ENCODE data around the gene C16orf78.
"Not testable (repeated sequence)": the region's sequence is repeated elsewhere in the genome, so short reads cannot be mapped to it uniquely, and the experiment has no call there.

The C16orf78 gene

DNA sequence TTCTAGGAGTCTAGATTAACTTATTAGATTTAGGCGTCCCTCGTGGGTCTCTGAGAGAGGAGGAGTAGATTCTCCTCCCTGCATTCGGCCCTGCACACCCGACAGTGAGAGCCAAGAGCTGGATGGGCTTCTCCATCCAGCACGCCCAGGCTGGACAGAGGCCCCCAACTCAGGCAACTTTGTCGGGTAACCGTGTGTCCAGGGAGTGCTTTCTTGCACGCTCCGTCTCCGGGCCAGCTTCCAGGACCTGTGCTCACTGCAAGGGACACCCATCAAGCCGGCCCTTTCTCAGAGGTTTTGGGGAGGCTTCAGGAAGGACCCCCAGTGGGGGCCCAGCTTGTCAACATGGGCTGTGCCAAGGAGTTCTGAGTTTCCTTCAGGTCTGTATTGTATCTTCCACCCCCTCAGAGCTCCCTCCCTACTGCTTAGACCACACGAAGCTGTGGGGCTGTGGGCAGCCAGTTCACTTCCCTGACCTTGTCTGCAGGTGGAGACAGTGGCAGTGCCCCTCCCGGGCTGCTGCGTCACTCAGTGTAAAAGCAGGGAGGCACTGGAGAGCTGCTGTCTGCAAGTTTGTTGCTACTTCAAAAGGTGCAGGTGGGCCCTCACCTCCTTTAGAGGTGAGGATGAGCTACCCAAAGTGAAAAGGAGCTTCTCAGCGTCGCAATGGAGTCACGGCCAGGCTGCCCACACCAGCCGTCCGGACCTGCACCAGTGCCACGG, 24.0 kb upstream of the C16orf78 start:
- DNase-seq = no peak

DNA sequence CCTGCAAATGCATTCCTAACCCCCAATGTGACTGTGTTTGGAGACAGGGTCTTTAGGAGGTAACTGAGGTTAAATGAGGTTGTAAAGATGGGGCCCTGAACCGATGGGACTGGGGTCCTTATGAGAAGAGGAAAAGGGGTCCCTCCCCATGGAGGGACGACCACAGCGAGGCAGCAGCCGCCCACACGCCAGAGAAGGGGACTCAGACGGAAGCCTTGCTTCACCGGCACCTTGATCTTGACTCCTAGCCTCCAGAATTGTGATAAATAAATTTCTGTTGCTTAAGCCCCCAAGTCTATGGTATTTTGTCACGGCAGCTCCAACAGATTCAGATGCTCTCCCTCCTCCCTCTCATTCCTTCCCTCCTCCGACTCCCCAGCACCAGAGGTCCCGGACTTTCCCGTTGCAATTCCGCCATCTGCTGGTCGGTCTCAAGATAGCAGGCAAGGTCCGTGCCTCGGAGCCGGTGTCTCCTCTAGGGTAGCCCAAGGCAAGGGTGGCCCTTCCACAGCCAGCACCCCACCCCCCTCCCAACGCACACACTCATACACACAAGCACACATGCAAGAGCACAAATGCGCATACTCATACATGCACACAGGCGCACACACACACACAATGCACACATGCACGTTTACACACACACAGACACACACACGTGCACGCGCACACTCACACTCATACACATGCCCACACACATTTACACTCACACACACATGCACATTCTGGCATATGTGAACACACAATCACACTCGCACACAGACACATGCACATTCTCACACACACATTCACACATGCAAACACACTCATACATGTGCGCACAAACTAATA, 23.1 kb upstream of the C16orf78 start:
- peak; percentile 51 for DNase-seq

DNA sequence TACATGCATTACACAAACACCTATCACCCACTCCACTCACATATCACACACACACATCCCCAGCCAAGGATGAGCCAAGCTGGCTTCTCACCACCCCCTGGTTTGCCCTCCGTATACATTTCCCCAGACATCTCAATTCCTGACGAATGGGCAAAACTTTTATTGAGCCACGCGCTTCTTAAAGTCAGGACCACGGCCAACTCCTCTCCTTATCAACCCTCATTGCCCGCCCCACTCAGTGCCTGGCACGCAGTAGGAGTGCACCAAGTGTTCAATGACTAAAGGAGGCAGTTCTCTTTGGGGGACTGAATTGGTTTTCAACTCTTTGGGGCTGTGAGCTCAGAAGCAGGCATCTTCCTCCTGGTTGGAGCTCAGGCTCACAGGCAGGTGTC, 22.5 kb upstream of the C16orf78 start:
- DNase-seq = no peak

DNA sequence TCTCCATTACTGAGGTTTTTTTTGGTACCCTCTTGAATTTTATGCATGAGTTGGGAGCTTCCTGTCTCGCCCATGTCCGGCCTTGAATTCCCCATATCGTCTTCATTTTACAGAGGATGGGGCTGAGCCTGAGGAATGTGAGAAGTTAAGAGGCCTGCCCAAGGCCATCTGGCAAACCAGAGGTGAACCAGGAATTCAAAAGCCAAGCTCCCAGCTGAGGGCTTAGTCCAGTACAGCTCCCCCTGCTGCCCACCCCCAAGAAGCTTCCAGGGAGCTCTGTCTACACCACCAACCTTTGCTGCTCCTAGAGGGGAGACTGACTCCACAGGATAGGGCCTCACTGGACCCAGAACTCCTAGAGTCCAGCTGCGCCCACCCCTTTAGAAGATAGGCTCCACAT, 20.7 kb upstream of the C16orf78 start:
- DNase-seq = peak; percentile 17

DNA sequence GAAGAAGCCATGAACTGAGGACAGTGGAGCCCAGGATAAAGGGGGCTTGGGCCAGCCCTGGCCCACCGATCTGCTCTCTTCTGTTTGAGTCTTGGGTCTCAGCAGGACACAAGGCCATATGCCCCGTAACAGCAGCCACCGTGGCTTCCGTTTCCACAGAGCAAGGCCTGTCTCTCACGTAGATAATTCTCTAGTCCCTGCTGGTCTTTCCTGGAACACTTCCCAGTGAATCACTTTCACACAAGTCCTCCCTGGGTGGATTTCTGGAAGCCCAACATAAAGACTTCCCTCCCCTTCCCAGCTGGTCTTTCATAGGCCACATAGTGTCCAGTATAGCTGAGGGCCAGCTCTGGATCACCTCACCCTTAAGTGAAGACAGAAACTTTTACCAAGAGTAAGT, 19.9 kb upstream of the C16orf78 start:
- peak; percentile 3 for DNase-seq

DNA sequence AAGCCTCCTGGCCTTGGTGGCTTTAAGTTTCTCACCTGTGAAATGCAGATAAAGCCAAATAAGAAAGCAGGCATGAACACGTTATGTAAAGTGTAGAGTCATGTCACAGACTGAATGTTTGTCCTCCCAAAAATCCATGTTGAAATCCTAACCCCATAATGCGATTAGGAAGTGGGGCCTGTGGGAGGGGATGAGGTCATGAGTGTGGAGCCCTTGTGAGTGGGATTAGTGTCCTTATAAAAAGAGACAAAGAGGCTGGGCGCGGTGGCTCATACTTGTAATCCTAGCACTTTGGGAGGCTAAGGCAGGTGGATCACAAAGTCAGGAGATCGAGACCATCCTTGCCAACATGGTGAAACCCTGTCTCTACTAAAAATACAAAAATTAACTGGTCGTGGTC, 19.5 kb upstream of the C16orf78 start:
- no peak for DNase-seq

DNA sequence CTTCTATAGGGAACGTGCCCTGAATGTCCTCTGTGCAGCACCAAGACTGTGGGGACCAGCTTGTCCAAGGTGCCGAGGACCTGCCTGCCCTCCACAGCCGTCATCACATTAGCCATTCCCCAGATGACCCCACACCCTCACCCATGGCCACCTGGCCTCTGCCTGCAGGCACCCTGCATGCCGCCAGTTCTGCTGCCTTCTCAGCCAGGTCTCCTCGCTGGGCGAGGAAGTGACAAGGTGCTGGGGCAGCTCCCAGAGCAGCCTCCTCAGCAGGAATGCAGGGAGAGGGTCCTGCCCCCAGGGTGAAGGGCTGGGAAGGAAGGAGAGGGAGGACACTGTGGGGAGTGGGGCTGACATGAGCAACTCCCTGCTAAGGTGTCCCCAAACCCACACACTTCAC, 18.6 kb upstream of the C16orf78 start:
- no peak for DNase-seq

DNA sequence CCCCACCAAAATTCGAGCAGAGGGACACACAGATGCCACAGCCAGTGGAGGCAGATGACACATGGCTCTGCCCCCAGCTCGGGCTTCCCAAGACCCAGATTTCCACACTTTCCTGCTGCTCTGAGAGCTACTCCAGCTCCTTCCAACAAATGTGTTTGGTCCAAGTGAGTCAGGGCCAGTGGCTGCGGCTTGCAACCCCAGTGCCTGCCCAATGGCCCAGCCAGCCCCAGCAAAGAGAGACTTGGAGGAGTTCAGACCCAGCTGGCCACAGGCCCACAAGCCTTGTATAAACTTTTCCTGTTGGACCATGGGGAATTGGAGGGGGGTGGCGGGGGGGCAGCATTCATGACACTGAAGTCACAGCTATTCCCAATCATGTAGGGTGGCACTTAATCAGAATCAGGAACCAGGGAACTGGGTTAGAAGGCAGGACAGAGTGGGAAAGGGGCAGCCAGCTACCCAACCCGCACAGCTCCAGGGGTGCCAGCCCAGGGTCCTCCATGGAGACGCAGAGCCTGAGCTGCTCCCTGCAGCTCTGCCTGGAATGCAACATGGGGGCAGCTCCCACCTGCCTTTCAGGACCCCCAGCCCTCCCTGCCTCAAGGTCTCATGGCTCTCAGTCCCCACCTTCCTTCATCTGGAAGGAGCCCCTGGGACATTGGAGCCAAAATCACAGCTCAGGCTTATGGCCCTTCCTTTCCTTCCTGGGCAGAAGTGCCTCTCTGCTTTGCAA, 17.5 kb upstream of the C16orf78 start:
- DNase-seq = no peak

DNA sequence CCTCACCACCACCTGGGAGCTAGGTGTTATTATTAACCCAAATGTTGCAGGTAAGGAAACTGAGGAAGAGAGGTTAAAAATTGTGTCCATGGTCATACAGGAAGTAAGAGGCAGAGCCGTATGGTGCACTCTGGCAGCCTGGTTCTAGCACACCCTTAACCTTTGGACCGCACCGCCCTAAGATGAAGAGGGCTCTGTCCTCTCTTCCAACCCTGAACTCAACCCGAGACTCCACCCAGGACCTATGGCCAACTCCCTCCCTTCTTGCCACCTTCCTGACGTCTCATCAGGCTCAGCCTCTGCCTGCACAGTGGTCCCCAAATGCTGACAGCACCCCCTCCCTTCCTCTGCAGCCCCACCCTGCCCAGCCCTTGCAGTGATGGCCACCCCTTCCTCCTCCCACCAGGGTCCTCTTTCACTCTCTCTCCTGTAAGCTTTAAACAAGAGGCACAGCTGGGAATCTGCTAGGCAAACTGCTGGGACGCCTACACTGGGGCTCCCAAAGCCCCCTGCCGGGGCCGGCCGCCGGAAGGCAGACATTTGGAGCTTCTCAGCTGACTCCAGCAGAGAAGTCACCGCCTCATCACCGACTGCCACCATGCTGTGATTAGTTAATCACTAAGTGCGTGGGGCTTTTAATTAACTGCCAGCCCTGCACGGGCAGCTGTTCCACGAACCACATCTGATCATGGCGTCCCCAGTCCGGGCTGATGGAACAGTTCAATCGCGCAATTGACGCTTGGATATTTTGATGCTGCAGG, 16.7 kb upstream of the C16orf78 start:
- no peak for DNase-seq

DNA sequence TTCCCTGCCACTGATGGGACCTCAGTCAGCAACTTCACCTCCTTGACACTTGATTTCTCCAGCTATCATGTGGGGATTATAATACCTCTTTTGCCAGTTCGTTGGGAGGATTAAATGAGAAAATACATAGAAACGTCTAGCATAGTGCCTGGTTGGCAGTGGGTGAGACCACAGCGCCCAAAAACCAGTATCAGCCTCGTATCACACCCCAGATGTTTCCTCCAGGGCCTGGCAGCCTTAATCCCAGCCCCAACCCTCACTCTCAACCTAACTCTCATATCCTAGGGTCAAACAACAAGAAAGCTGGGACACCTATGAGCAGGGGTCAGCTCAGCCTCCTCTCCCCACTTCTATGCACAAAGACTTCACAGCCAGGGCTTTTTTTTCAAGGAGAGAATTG, 14.0 kb upstream of the C16orf78 start:
- DNase-seq = no peak

DNA sequence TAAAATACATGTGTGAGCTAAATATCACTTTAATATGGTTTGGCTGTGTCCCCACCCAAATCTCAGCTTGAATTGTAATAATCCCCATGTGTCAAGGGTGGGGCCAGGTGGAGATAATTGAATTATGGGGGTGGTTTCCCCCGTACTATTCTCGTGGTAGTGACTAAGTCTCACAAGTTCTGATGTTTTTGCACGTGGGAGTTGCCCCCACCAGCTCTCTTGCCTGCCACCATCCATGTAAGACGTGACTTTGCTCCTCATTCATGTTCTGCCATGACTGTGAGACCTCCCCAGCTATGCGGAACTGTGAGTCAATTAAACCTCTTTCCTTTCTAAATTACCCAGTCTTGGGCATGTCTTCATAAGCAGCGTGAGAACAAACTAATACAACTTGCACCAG, 11.9 kb upstream of the C16orf78 start:
- not testable (repeated sequence) for DNase-seq

DNA sequence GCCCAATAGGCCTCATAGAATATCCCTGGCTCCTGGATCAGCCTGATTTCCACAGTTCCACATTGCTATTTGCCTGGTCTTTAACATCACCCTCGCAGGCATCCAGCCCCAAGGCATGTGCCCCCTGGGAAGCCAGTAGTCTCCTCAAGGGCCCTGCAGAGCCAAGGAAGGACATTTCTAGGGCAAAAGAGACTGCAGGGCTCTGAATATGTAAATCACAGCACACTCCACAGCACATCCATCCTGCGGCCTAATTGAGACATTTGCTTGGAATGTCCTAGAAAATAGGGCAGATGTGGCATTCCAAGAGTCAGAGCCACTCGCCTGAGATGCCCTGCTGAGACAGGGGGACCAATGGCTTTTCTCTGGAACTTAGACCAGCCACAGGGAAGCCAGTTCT, 11.4 kb upstream of the C16orf78 start:
- DNase-seq = no peak

DNA sequence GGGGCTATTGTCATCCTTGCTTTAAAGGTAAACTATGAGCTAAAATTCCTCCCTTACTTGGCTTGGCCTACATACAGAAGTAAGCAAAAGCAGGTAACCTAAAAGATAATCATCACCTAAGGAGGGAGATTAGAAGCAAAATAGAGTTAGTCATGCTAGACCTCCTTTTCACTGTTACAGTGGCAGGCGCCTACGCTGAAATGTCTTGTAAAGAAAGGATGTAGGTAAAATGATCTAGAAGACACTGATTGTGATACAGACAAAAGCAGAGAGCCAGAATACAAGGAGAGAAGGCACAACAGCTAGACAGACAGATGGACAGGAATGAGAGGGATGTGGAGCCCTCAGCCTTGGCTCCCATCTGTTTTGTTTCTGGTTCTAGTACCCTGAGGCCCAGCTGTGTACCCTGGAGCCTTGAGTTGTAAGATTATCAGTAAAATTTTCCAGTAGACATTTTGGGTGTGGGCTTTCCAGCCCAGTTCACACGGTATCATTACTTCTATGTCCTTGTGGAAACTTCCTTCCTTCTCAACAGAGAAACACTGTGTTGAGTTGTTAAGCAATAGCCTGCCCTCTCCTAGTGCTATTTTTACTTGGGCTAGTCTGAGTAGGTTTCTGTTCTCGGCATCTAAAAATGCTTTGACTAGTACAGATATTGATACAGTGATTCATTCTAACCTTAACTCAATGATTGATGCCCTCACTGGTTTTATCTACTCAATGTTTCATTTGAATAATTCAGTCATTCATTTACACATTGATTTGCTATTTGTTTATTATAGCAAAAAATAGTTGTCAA, 7.7 kb upstream of the C16orf78 start:
- DNase-seq = no peak

DNA sequence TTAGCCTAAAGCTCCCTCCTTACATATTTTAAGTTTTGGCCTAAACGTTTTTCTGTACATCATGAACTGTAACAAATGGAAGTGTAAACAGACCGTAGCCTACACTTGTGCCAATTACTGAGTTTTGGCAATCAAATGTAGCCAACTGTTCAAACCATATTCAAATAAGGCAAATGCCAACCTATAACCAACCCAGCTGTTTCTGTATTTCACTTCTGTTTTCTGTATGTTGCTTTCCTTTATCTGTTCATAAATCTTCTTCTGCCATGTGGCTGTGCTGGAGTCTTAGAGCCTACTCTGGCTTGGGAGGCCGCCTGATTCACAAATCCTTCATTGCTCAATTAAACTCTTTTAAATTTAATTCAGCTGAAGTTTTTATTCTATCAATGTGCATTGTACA, 6.9 kb upstream of the C16orf78 start:
- DNase-seq = no peak

DNA sequence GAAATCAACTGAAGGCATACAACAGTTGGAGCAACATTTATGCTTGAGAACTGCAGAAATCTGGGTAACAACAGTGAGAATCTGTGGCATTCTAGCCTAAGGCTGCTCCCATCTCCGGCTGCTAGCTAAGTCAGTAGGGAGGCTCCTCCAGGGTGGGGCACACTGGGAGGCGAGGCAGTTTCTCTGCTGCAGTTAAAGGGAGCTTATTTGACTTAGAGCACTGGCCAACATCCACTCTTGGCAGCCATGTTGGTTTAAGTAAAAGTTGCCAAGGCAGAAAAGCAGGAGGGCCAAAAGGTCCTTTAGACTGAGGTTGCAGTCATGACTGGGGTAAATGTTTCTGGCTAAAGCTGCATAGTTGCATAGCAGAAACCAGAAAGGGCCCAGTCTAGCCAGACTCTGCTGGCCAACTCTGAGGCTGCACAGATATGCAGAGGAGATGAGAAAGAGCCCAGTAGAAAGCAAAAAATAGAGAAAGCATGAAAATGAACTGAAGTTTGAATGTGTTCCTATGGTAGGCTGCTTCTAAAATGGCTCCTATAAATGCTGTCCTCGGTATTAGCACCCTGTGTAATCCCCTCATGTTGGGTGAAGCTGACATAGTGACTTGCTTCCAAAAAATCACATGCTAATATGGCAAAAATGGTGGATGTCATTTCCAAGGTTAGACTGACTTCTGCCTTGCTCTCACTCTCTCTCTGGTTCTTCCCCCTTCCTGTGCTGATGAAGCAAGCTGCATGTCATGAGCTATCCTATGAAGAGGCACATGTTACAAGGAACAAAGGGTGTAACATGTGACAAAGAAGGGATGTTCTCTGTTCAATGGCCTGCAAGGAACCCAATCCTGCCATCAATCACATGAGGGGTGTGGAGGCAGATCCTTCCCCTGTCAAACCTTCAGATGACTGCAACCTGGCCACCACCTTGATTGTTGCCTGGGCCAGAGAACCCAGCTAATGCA, 3.7 kb upstream of the C16orf78 start:
- no peak for DNase-seq

DNA sequence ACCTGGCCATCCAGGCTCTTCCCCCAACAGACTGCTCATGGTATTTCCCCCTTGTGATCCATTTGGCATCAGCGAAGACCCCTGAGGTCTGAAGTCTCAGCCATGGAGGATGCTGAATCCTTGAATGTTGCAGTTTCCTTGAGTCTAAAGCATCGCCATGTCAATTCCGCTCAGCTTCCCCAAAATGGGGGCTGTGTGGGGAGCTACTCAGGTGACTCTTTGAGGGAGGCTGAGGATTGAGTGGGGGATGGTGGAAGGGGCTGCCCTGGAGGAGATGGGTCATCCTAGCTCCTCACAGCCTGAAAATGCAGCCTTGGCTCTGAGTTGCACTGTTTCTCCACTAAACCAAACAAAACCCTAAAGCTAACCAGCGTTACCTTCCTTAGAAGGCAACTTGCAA, 2.6 kb downstream of the C16orf78 start:
- no peak for DNase-seq

DNA sequence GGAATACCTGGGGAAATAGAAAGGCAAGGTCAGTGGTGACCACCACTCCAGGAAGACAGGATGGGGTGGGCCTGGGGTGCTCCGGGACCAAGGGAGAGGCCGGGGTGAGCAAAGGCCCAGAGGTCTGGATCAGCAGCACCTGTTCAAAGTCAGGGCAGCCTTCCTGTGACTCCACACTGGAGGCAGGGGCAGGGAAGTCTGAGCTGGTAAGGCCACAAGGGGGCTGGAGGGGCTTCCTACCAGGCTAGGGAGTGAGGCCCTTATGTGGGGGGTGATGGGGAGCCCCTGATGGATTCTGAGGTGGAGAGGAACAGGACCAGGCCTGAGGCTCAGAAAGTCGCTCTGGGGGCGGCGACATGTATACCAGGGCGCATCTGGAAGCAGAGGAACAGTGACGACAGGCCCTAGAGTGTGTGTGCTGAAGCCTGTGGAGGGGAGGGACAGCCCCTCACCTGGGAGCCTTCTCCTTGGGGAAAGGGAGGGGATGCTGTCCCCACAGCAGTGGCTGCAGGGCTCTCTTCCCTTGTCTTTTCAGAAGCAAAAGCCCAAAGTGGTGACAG, 3.7 kb downstream of the C16orf78 start:
- no peak for DNase-seq

DNA sequence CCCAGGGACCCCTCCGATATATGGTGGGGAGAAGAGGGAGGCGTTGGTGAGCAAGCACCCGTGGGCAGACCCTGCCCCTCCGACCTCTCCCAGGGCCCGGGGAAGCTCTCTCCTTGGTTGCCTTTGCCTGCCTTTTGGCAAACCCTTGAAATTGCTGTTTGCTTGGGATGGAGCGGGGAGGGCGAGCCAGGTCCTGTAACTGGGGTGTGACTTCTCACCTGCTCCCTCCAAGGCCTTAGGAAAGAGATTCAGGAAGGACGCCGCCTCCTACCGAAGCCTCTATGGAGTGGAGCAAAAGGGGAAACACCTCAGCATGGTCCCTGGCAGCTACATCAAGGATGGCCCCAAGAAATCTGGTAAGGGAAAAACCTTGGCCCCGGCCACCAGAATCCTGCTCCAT, 4.6 kb downstream of the C16orf78 start:
- DNase-seq = no peak

DNA sequence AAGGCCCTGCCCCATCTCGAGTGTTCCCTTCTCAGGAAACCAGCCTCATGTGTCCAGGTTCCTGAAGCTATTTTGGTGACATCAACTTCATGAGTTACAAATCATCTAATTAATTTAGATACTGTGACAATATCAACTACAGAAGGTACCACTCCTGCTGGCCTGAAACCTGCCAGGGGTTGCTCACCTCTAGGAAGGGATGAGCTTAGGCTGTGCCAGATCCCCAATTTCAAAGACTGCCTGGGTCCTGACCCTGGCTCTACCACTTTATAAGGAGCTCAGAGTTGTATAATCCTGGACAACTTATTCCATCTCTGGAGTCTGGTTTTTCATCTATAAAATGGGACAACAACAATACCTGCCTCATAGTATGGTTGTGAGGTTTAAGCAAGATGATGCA, 5.2 kb downstream of the C16orf78 start:
- DNase-seq = no peak

DNA sequence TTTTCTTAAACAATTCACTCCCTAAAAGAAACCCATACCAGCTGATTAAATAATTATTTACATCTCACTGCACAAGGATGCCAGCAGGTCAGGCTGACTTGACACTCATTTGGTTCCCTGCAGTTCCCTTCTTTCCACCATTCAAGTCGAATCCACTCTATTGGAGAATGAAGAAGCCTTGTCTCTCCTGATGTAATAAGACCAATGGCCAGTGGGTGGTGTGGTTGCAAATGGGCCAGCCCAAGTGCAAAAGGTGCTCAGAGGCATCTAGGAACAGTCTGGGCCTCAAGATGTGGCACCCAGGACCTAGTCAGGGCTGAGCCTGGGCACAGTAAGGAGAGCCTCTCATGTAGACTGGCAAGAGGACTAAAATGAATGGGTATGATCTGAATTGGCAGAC, 9.3 kb downstream of the C16orf78 start:
- DNase-seq = no peak
